Transverse colon (tissue), 3 donors: ENCODE data around the gene CEP162.

Experiments used
- POLR2A ChIP-seq: fragments of 450-650 bp; IDR thresholded peaks from one replicate; pipeline ENCODE4 v1.6.1; 2016; ENCODE audit warnings: antibody characterized with exemption, mild to moderate bottlenecking, moderate library complexity
- POLR2AphosphoS5 ChIP-seq, 3 donors: sonication (generic); formaldehyde crosslinking; IDR thresholded peaks; one replicate each; pipeline ENCODE4 v1.6.1; 2016; ENCODE audit warnings: antibody characterized with exemption in 3 of 3

GRCh38 chr6:84253380-84253779, 25.9 kb upstream of the CEP162 start:
- TF ChIP-seq POLR2A (no peak), POLR2AphosphoS5 (IDR thresholded peaks at IDR 0.05) (no peak)
